ENCODE results near the gene RPS21. TPM values are rescaled to one million over a fixed set of nuclear protein-coding genes. Genes with fewer than 3 reads are reported as not detected.

The RPS21 gene
- total RNA-seq, 1 donor from 2014 or later, result 1,907 TPM

DNA sequence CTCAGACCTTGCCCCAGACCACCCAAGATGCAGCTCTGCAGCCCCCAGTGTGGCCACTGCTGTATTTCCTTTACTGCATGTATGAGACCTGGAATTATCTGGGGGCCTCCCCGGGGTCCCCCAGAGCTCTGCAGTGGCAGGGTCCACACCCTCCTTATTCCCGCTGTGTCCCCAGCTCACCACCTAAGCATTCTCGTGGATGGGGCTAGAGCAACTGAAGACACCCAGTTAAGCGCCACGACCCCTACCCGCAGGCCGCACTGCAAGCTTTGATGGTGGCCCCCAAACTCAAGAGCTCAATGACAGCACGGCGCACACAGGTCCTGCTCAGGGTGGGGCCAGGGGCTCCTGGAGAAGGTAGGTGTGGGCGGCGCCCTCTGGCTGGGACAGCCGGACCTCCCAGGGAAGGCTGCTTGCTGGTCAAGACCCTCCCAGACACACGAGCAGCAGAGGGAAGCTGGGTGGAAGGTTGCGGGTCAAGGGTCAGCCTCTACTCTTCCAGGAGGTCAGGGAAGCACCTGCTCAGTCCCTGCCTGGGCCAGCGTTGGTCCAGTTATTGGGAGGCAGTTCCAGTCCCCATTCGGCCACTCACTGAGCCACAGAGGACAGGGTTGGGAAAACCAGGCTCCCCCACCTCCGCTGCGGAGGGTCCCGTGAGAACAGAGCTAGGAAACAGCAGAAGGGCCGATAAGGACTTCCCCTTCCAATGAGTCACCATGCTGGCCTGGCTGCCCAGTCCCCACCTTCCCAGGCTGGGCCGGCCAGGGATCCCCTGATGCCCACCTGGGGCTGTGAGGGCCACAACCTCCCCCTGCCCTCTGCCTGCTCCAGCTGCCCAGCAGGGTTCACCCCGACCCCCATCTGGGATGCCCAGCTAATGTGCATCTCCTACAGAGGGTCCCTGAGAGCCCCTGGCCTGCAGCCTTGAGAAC lies 22.7 kb upstream of the RPS21 start:
- intact Hi-C loops (cut with micrococcal nuclease), result no loop called here
- Mint-ChIP-seq H3K4me1 (ENCODE audit: low read depth) (no peaks in the 10 kb centered on the region), H3K27ac (no peak overlapping the region), H3K4me3 (no peak overlapping the region), H3K9me3 (no peaks in the 10 kb centered on the region), H3K27me3 (ENCODE audit: insufficient read depth) (peaks cover 21% of the 10 kb centered on the region), H3K36me3 (ENCODE audit: low read depth) (no peaks in the 10 kb centered on the region)
- no peak for DNase-seq (ENCODE audit: low spot score)

DNA sequence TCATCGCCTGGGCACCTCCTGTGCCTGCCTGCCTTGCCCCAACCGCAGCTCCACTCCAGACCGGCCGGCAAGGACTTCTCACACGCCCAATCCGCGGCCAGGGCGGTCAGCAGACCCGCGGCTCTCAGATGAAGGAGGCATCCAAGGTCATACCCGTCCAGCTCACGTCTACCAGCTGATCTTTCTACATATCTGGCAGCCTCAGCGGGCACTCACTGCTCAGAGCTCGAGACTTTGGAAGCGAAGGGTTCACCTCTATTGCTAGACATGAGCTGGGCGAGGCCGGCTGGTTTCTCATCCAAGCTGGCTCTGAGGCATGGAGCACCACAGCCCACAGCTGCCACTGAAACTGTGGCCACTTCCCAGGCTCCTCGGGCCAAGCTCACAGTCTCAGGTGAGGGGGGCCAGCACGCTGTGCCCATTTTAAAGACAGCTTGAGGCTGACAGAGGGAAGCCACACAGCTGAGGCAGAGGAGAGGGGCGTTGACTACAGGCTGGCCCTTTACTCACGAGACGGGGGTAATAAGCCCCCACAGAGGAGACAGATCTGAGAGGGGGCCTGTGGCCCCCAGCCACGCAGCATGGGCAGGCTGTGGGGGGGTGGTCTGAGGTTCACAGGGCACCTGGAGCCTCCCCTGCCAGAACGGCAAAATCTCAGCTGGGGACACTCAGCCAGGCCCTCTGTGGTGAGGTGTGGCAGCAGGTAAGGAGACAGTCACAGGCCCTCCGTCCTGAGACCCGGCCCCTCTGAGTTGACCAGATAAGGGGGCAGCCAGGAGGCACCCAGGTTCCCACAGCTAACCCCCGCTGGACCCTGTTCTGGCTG lies 21.8 kb upstream of the RPS21 start:
- H3K4me3 Mint-ChIP-seq, result no peak overlapping the region
- no peak overlapping the region for H3K27ac Mint-ChIP-seq
- intact Hi-C loops (cut with micrococcal nuclease), result loop anchor here (5.0 kb wide), 1 partner anchor 63 kb away; the partner anchor contains the start of gene ADRM1
- no peak for DNase-seq (ENCODE audit: low spot score)
- no peaks in the 10 kb centered on the region for H3K9me3 Mint-ChIP-seq
- H3K27me3 Mint-ChIP-seq (ENCODE audit: insufficient read depth), result peaks cover 26% of the 10 kb centered on the region
- H3K4me1 Mint-ChIP-seq (ENCODE audit: low read depth), result no peaks in the 10 kb centered on the region
- no peaks in the 10 kb centered on the region for H3K36me3 Mint-ChIP-seq (ENCODE audit: low read depth)

GRCh38 chr20:62365814-62366369 lies 21.0 kb upstream of the RPS21 start:
- Mint-ChIP-seq H3K27ac (no peak overlapping the region), H3K4me3 (peak overlapping the region; percentile 26), H3K9me3 (no peaks in the 10 kb centered on the region), H3K36me3 (ENCODE audit: low read depth) (no peaks in the 10 kb centered on the region), H3K27me3 (ENCODE audit: insufficient read depth) (peaks cover 26% of the 10 kb centered on the region), H3K4me1 (ENCODE audit: low read depth) (no peaks in the 10 kb centered on the region)
- intact Hi-C loops (cut with micrococcal nuclease), result loop anchor here (5.0 kb wide), 1 partner anchor 64 kb away; the partner anchor contains the start of gene ADRM1
- DNase-seq (ENCODE audit: low spot score), result no peak

DNA sequence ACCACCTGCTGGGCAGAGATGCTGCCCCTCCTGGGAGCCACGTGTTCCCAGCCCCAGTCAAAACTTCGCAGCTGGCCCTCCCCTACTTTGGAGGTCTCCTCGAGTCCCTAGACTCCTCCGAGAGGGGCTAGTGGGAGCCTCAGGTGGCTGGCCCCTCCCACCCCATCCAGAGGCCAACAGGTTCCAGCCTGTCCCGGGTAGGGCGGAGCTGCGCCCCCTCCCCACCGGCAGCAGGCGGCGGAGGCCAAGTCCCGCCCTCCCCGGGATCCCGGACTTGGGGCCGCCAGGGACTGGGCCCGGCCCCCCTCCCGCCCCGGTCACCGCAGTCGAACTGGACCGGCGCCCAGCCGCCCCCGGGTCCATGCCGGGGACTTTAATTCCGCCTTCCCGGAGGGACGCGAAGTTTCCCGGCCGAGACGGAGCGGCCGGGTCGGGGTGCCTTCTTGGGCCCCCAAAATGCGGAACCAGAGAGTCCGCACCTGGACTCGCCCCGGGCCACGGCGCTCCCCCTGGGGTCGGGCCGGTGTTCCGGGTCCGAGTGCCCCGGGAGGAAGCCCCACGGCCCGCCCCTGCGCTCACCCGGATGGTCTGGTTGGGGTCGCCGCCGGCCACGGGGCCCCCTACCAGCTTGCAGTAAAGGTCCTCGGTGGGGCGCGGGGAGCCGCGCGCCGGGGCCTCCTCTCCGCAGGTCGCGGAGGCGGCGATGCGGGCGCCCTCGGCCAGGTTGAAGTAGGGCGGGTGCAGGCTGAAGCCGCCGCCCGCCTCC lies 20.4 kb upstream of the RPS21 start:
- Mint-ChIP-seq H3K4me3 (peak overlapping the region; percentile 26), H3K9me3 (no peaks in the 10 kb centered on the region), H3K4me1 (ENCODE audit: low read depth) (no peaks in the 10 kb centered on the region), H3K27me3 (ENCODE audit: insufficient read depth) (peaks cover 26% of the 10 kb centered on the region), H3K36me3 (ENCODE audit: low read depth) (no peaks in the 10 kb centered on the region), H3K27ac (no peak overlapping the region)
- intact Hi-C loops (cut with micrococcal nuclease), result loop anchor here (5.0 kb wide), 1 partner anchor 64 kb away; the partner anchor contains the start of gene ADRM1
- no peak for DNase-seq (ENCODE audit: low spot score)

- H3K9me3 Mint-ChIP-seq, result no peaks in the 10 kb centered on the region
- H3K4me1 Mint-ChIP-seq (ENCODE audit: low read depth), result no peaks in the 10 kb centered on the region
- H3K36me3 Mint-ChIP-seq (ENCODE audit: low read depth), result no peaks in the 10 kb centered on the region
- peaks cover 26% of the 10 kb centered on the region for H3K27me3 Mint-ChIP-seq (ENCODE audit: insufficient read depth)
- DNase-seq (ENCODE audit: low spot score), result no peak
- H3K27ac Mint-ChIP-seq, result no peak within 1 kb of the TSS
- H3K4me3 Mint-ChIP-seq, result peak within 1 kb of the TSS; percentile 67
- intact Hi-C loops (cut with micrococcal nuclease), result loop anchor here (5.0 kb wide), 1 partner anchor 65 kb away; the partner anchor contains the start of gene ADRM1
Observed at GRCh38 chr20:62367136-62367632, 19.7 kb upstream of the RPS21 start, which contains the start of gene LAMA5. LAMA5 (minus strand) TSS chr20:62367312; CDS start chr20:62367245, 67 bp downstream.

- no peak for DNase-seq (ENCODE audit: low spot score)
- intact Hi-C loops (cut with micrococcal nuclease), result loop anchor here (5.0 kb wide), 1 partner anchor 66 kb away; the partner anchor contains the start of gene ADRM1
- Mint-ChIP-seq H3K4me1 (ENCODE audit: low read depth) (no peaks in the 10 kb centered on the region), H3K36me3 (ENCODE audit: low read depth) (no peaks in the 10 kb centered on the region), H3K4me3 (peak overlapping the region; percentile 67), H3K27me3 (ENCODE audit: insufficient read depth) (peaks cover 26% of the 10 kb centered on the region), H3K9me3 (no peaks in the 10 kb centered on the region), H3K27ac (no peak overlapping the region)
Observed at GRCh38 chr20:62367633-62368391, 19.1 kb upstream of the RPS21 start.

- no peaks in the 10 kb centered on the region for H3K36me3 Mint-ChIP-seq (ENCODE audit: low read depth)
- H3K4me3 Mint-ChIP-seq, result peak overlapping the region; percentile 39
- intact Hi-C loops (cut with micrococcal nuclease), result loop anchor here (5.0 kb wide), 1 partner anchor 66 kb away; the partner anchor contains the start of gene ADRM1
Observed at GRCh38 chr20:62368392-62368975, 18.4 kb upstream of the RPS21 start.

GRCh38 chr20:62368976-62369814 lies 17.7 kb upstream of the RPS21 start:
- H3K36me3 Mint-ChIP-seq (ENCODE audit: low read depth), result no peaks in the 10 kb centered on the region
- H3K27me3 Mint-ChIP-seq (ENCODE audit: insufficient read depth), result peaks cover 27% of the 10 kb centered on the region
- no peaks in the 10 kb centered on the region for H3K4me1 Mint-ChIP-seq (ENCODE audit: low read depth)
- no peak for DNase-seq (ENCODE audit: low spot score)
- no peak overlapping the region for H3K27ac Mint-ChIP-seq
- intact Hi-C loops (cut with micrococcal nuclease), result loop anchor here (5.0 kb wide), 1 partner anchor 67 kb away; the partner anchor contains the start of gene ADRM1
- H3K9me3 Mint-ChIP-seq, result no peaks in the 10 kb centered on the region
- H3K4me3 Mint-ChIP-seq, result no peak overlapping the region

More at GRCh38 chr20:62368392-62368975, 18.4 kb upstream of the RPS21 start:
- H3K4me1 Mint-ChIP-seq (ENCODE audit: low read depth), result no peaks in the 10 kb centered on the region
- peaks cover 30% of the 10 kb centered on the region for H3K27me3 Mint-ChIP-seq (ENCODE audit: insufficient read depth)
- no peak for DNase-seq (ENCODE audit: low spot score)
- no peaks in the 10 kb centered on the region for H3K9me3 Mint-ChIP-seq
- no peak overlapping the region for H3K27ac Mint-ChIP-seq

DNA sequence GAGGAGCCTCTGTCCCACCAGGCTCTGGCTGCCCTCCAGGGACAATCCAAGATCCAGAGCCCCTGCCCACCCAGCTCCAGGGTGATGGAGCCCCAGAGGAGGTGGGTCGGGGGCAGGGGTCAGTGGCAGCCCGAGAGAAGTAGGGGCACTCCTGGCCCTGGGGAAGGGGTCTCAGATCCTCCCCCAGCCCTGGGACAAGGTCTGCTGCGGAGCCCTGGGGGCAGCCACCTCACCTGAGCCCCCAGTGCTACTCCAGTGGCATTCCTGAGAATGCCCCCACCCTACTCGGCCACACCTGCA lies 17.1 kb upstream of the RPS21 start:
- Mint-ChIP-seq H3K4me1 (ENCODE audit: low read depth) (no peaks in the 10 kb centered on the region), H3K9me3 (no peaks in the 10 kb centered on the region)
- intact Hi-C loops (cut with micrococcal nuclease), result loop anchor here (5.0 kb wide), 1 partner anchor 67 kb away; the partner anchor contains the start of gene ADRM1

GRCh38 chr20:62370115-62370806 lies 16.6 kb upstream of the RPS21 start:
- no peak for DNase-seq (ENCODE audit: low spot score)
- Mint-ChIP-seq H3K9me3 (no peaks in the 10 kb centered on the region), H3K4me3 (no peak overlapping the region), H3K27me3 (ENCODE audit: insufficient read depth) (peaks cover 24% of the 10 kb centered on the region), H3K27ac (no peak overlapping the region), H3K36me3 (ENCODE audit: low read depth) (no peaks in the 10 kb centered on the region), H3K4me1 (ENCODE audit: low read depth) (no peaks in the 10 kb centered on the region)
- intact Hi-C loops (cut with micrococcal nuclease), result no loop called here

More for the DNA sequence above, 17.1 kb upstream of the RPS21 start:
- Mint-ChIP-seq H3K27me3 (ENCODE audit: insufficient read depth) (peaks cover 27% of the 10 kb centered on the region), H3K4me3 (no peak overlapping the region), H3K36me3 (ENCODE audit: low read depth) (no peaks in the 10 kb centered on the region), H3K27ac (no peak overlapping the region)
- no peak for DNase-seq (ENCODE audit: low spot score)
